Right hindlimb (tissue), 1 donor: Measurements from ENCODE around the gene EPHA4.
"Not testable (repeated sequence)": the region's sequence is repeated elsewhere in the genome, so short reads cannot be mapped to it uniquely, and the experiment has no call there.

ENCODE experiments used
- DNase-seq: peaks from one replicate; pipeline ENCODE4 v3.0.0-alpha.2; 2018

Gene EPHA4

GRCh38 chr2:221533299-221533698 lies 38.8 kb downstream of the EPHA4 start:
- DNase-seq = no peak

GRCh38 chr2:221532641-221533040 lies 39.5 kb downstream of the EPHA4 start:
- no peak for DNase-seq

- DNase-seq = no peak
Measured at GRCh38 chr2:221530653-221531037, 41.5 kb downstream of the EPHA4 start.

GRCh38 chr2:221529943-221530652 lies 42.0 kb downstream of the EPHA4 start:
- DNase-seq = no peak

GRCh38 chr2:221529177-221529942 lies 42.7 kb downstream of the EPHA4 start:
- no peak for DNase-seq

- no peak for DNase-seq
Measured at GRCh38 chr2:221527776-221528309, 44.3 kb downstream of the EPHA4 start.

GRCh38 chr2:221524158-221524557 lies 47.9 kb downstream of the EPHA4 start:
- no peak for DNase-seq

GRCh38 chr2:221521233-221521845 lies 50.8 kb downstream of the EPHA4 start:
- DNase-seq = no peak

- DNase-seq = no peak
Measured at GRCh38 chr2:221518935-221519625, 53.0 kb downstream of the EPHA4 start.

- no peak for DNase-seq
Measured at GRCh38 chr2:221518201-221518934, 53.7 kb downstream of the EPHA4 start.

- no peak for DNase-seq
Measured at GRCh38 chr2:221517696-221518151, 54.4 kb downstream of the EPHA4 start.

- DNase-seq = no peak
Measured at GRCh38 chr2:221517146-221517695, 54.9 kb downstream of the EPHA4 start.

- no peak for DNase-seq
Measured at GRCh38 chr2:221515864-221516263, 56.2 kb downstream of the EPHA4 start.

GRCh38 chr2:221514305-221515040 lies 57.6 kb downstream of the EPHA4 start:
- DNase-seq = no peak

- DNase-seq = no peak
Measured at GRCh38 chr2:221513232-221513631, 58.9 kb downstream of the EPHA4 start.

GRCh38 chr2:221511325-221511724 lies 60.8 kb downstream of the EPHA4 start:
- not testable (repeated sequence) for DNase-seq

- DNase-seq = no peak
Measured at GRCh38 chr2:221506469-221506868, 65.6 kb downstream of the EPHA4 start.

GRCh38 chr2:221505605-221506004 lies 66.5 kb downstream of the EPHA4 start:
- no peak for DNase-seq

GRCh38 chr2:221504905-221505304 lies 67.2 kb downstream of the EPHA4 start:
- DNase-seq = no peak

GRCh38 chr2:221503965-221504364 lies 68.1 kb downstream of the EPHA4 start:
- DNase-seq = no peak
